ENCODE results near the gene PROZ. TPM values are rescaled to one million over a fixed set of nuclear protein-coding genes. Genes with fewer than 3 reads are reported as not detected.

The PROZ gene
- total RNA-seq, 6 donors from 2014 or later, result not detected

- 83 to 85% methylated on average over 8 to 17 of the region's 19 CpGs for WGBS, 2 donors
- Histone ChIP-seq H3K36me3 (no peaks in the 10 kb centered on the region), H3K4me1 (no peaks in the 10 kb centered on the region), H3K4me3 (no peak overlapping the region), H3K9me3 (no peaks in the 10 kb centered on the region), H3K27ac (no peak overlapping the region), H3K27me3 (no peaks in the 10 kb centered on the region)
- TF ChIP-seq POLR2AphosphoS5 (IDR thresholded peaks at IDR 0.05) (no peak), CTCF (IDR thresholded peaks at IDR 0.05) (no peak), POLR2A (IDR thresholded peaks at IDR 0.05) (no peak)
- ATAC-seq (ENCODE audit: low FRiP score in 2 of 2) (no peak), DNase-seq (peak in 1 of 2 donors; percentile 15)
Observed at GRCh38 chr13:113120300-113121182, 37.9 kb upstream of the PROZ start.

GRCh38 chr13:113121183-113121927 is 37.1 kb upstream of the PROZ start:
- no peaks in the 10 kb centered on the region for H3K36me3 ChIP-seq
- no peak overlapping the region for H3K4me3 ChIP-seq
- peak overlapping the region in 2 of 4 donors; percentile 75 to 79 for H3K27ac ChIP-seq
- TF ChIP-seq POLR2AphosphoS5 (IDR thresholded peaks at IDR 0.05), result no peak
- no peak for TF ChIP-seq EP300 (IDR thresholded peaks at IDR 0.05)
- TF ChIP-seq CTCF (IDR thresholded peaks at IDR 0.05), result no peak
- TF ChIP-seq POLR2A (IDR thresholded peaks at IDR 0.05), result no peak
- no peaks in the 10 kb centered on the region for H3K27me3 ChIP-seq
- no peaks in the 10 kb centered on the region for H3K4me1 ChIP-seq
- peak; percentile 17 to 59 for DNase-seq
- whole genome bisulfite sequencing, 2 donors, result 91 to 94% methylated on average over 11 to 23 of the region's 24 CpGs
- no peak for ATAC-seq (ENCODE audit: low FRiP score in 2 of 2)
- H3K9me3 ChIP-seq, result no peaks in the 10 kb centered on the region

DNA sequence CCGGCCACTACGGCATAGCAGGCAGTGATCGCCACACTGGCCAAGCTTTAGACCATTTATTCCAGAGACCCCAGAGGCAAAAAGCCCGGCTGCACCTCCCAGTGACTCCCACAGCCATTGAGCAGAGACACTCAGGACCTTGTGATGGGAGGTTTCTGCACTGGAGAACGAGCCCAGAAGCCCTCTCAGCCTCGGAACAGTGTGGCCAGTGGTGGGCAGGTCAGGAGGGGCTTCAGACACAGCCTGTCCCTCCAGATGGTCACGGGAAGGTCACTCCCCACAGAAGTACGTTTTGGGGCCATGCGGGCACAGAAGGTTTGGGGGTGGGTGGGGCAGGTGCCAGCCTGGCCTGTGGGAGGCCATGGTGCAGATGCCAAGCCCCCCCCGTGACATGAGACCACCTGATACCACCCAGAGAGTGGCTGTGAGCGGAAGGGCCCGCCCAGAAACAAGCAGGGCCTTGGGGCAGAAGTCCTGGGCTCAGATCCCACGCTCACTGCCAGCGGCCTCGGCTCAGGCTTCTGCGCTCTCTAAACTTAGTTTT is 36.4 kb upstream of the PROZ start:
- WGBS, 2 donors, result 62 to 69% methylated on average over 7 to 16 of the region's 16 CpGs
- Histone ChIP-seq H3K4me3 (no peak overlapping the region), H3K27me3 (no peaks in the 10 kb centered on the region), H3K27ac (peak overlapping the region; percentile 51 to 79 (median 73)), H3K36me3 (no peaks in the 10 kb centered on the region), H3K9me3 (no peaks in the 10 kb centered on the region), H3K4me1 (no peaks in the 10 kb centered on the region)
- DNase-seq (peak; percentile 7 to 52), ATAC-seq (ENCODE audit: low FRiP score in 2 of 2) (peak in 1 of 2 donors; percentile 32)
- TF ChIP-seq POLR2AphosphoS5 (IDR thresholded peaks at IDR 0.05), result no peak
- no peak for TF ChIP-seq POLR2A (IDR thresholded peaks at IDR 0.05)
- TF ChIP-seq CTCF (IDR thresholded peaks at IDR 0.05), result no peak
- TF ChIP-seq EP300 (IDR thresholded peaks at IDR 0.05), result no peak

GRCh38 chr13:113122550-113123225 is 35.8 kb upstream of the PROZ start, which contains the start of gene F10:
Gene F10, plus strand, starts transcription at chr13:113122799. Its CDS starts 57 bp downstream, at chr13:113122856.
- peak within 1 kb of the TSS; percentile 51 to 79 (median 73) for H3K27ac ChIP-seq

More at GRCh38 chr13:113122550-113123225, 35.8 kb upstream of the PROZ start, which contains the start of gene F10:
- DNase-seq (peak; percentile 41 to 73), ATAC-seq (ENCODE audit: low FRiP score in 2 of 2) (peak; percentile 24 to 87)
- H3K27me3 ChIP-seq, result no peaks in the 10 kb centered on the region
- H3K36me3 ChIP-seq, result no peaks in the 10 kb centered on the region
- no peak for TF ChIP-seq CTCF (IDR thresholded peaks at IDR 0.05)
- peak in 1 of 4 donors; percentile 21 for TF ChIP-seq POLR2A (IDR thresholded peaks at IDR 0.05)
- TF ChIP-seq EP300 (IDR thresholded peaks at IDR 0.05), result no peak
- peak in 1 of 2 donors; percentile 42 for TF ChIP-seq POLR2AphosphoS5 (IDR thresholded peaks at IDR 0.05)
- no peaks in the 10 kb centered on the region for H3K4me1 ChIP-seq
- WGBS, 2 donors, result 51 to 60% methylated on average over 16 to 21 of the region's 23 CpGs
- H3K9me3 ChIP-seq, result no peaks in the 10 kb centered on the region
- H3K4me3 ChIP-seq, result peak within 1 kb of the TSS in 3 of 4 donors; percentile 23 to 40 (median 27)

All from upper lobe of left lung (tissue), 6 donors.